HepG2 (cell line): ENCODE data around the gene VAV2. TPM values are rescaled to one million over a fixed set of nuclear protein-coding genes. Genes with fewer than 3 reads are reported as not detected.

Experiments used
- ATAC-seq: fragments of 200-7000 bp; cut with Tn5 transposase; 3 replicates; pipeline ENCODE4 v1.9.1; 2020; ENCODE audit warnings: mild to moderate bottlenecking, moderate library complexity
- BruUV-seq: library from RNA; stranded (reverse); fragments of 400-500 nt; replicated peaks from 2 replicates; lab custom pipeline; 2021; lab: Mats Ljungman, UMichigan
- CTCF ChIA-PET: fragments of 300-600 bp; formaldehyde crosslinking; extraction: SDS; loops from one replicate; lab custom pipeline; 2021; ENCODE audit warnings: low total read pairs, inconsistent platforms, low intra/inter-chr PET ratio; lab: Yijun Ruan, JAX
- POLR2A ChIA-PET: fragments of 350-600 bp; sonication (Branson Sonifier 250); formaldehyde crosslinking; loops from one replicate; lab custom pipeline; 2020; ENCODE audit warnings: antibody characterized with exemption, inconsistent platforms; lab: Yijun Ruan, JAX
- DNase-seq: peaks from one replicate; pipeline ENCODE4 v3.0.0-alpha.2; 2015; ENCODE audit warnings: low spot score
- FAIRE-seq: peaks from 3 replicates; lab custom pipeline; 2011; peaks lifted over from hg19 to GRCh38; lab: Jason Lieb, UNC
- H2AFZ ChIP-seq: one replicate; pipeline ENCODE4 v1.6.1; 2011; ENCODE audit warnings: low read length, inconsistent platforms
- H3K27ac ChIP-seq: fragments of 300-600 bp; 3 replicates; pipeline ENCODE4 v1.8.0; 2011; ENCODE audit warnings: mixed run types, mild to moderate bottlenecking, mixed read lengths, low read length, inconsistent platforms; ENCODE audit not compliant: insufficient read depth; ENCODE audit errors: extremely low read length
- H3K27me3 ChIP-seq, 2 experiments: fragments of 200-600 bp in 1 of 2; 2 replicates in 1 of 2; 3 replicates in 1 of 2; pipeline versions ENCODE4 v1.6.0 to v1.8.0; 2011; ENCODE audit warnings: low read length in 2 of 2, mild to moderate bottlenecking in 2 of 2, moderate library complexity in 2 of 2, inconsistent platforms in 1 of 2; ENCODE audit not compliant: insufficient read depth in 2 of 2, control insufficient read depth in 1 of 2
- H3K36me3 ChIP-seq, 2 experiments: fragments of 200-600 bp in 1 of 2; replicated peaks in 1 of 2; 2 replicates in 1 of 2; 3 replicates in 1 of 2; pipeline versions ENCODE4 v1.5.1 to v1.8.0; 2011; ENCODE audit warnings: low read length in 2 of 2, inconsistent platforms in 1 of 2; ENCODE audit not compliant: insufficient read depth in 2 of 2, control insufficient read depth in 1 of 2
- H3K4me1 ChIP-seq: 2 replicates; pipeline ENCODE4 v1.5.1; 2012; ENCODE audit warnings: low read length, inconsistent platforms; ENCODE audit not compliant: insufficient read depth
- H3K4me2 ChIP-seq: 2 replicates; pipeline ENCODE4 v1.6.0; 2011; ENCODE audit warnings: low read depth, low read length, inconsistent platforms
- H3K4me3 ChIP-seq, 3 experiments: fragments of 200-600 bp in 1 of 3; sonication (generic), shearing (Covaris generic) in 1 of 3; replicated peaks in 1 of 3; 2 replicates each; pipeline ENCODE4 v1.5.1; 2011 to 2016; ENCODE audit warnings: low read length in 3 of 3, inconsistent platforms in 2 of 3, low read depth in 2 of 3, mild to moderate bottlenecking in 2 of 3, control low read depth in 1 of 3, mixed read lengths in 1 of 3; ENCODE audit not compliant: insufficient read depth in 1 of 3
- H3K79me2 ChIP-seq: one replicate; pipeline ENCODE4 v1.6.1; 2011; ENCODE audit warnings: low read length, inconsistent platforms; ENCODE audit not compliant: insufficient read depth
- H3K9ac ChIP-seq: 2 replicates; pipeline ENCODE4 v1.6.0; 2011; ENCODE audit warnings: mild to moderate bottlenecking, low read depth, low read length, inconsistent platforms; ENCODE audit not compliant: insufficient read depth
- H3K9me3 ChIP-seq: 2 replicates; pipeline ENCODE4 v1.5.1; 2012; ENCODE audit warnings: mild to moderate bottlenecking, low read length
- H4K20me1 ChIP-seq: 2 replicates; pipeline ENCODE4 v1.6.0; 2011; ENCODE audit warnings: inconsistent platforms, mild to moderate bottlenecking, low read length, moderate library complexity; ENCODE audit not compliant: insufficient read depth
- ARID2 ChIP-seq: sonication (generic); formaldehyde crosslinking; IDR thresholded peaks from 2 replicates; pipeline ENCODE4 v1.8.1; 2022; ENCODE audit warnings: mild to moderate bottlenecking, missing genetic modification reagents, borderline replicate concordance
- CC2D1A ChIP-seq: sonication (generic); formaldehyde crosslinking; IDR thresholded peaks from 2 replicates; pipeline ENCODE4 v1.8.1; 2023; ENCODE audit warnings: mild to moderate bottlenecking, missing genetic modification reagents
- GLI4 ChIP-seq: sonication (generic); formaldehyde crosslinking; IDR thresholded peaks from 2 replicates; pipeline ENCODE4 v1.5.1; 2020; ENCODE audit warnings: missing genetic modification reagents, mild to moderate bottlenecking, moderate library complexity, borderline replicate concordance
- SIX1 ChIP-seq: sonication (generic); formaldehyde crosslinking; IDR thresholded peaks from 2 replicates; pipeline ENCODE4 v1.4.0; 2020; ENCODE audit warnings: missing genetic modification reagents, borderline replicate concordance
- ZNF12 ChIP-seq: sonication (generic); formaldehyde crosslinking; IDR thresholded peaks from 2 replicates; pipeline ENCODE4 v1.5.0; 2020; ENCODE audit warnings: missing genetic modification reagents
- ZNF569 ChIP-seq: sonication (generic); formaldehyde crosslinking; IDR thresholded peaks from 2 replicates; pipeline ENCODE4 v1.5.0; 2020; ENCODE audit warnings: mild to moderate bottlenecking, missing genetic modification reagents, moderate library complexity, borderline replicate concordance
- WGBS: methylation state at CpG from one replicate; pipeline ENCODE4 v1.1.6; 2017; ENCODE audit warnings: low lambda C conversion rate; 5-methylcytosine and 5-hydroxymethylcytosine counted together
- in situ Hi-C: cut with HindIII; loops from 2 replicates; pipeline ENCODE4 v1.10.0; 2017; ENCODE audit warnings: low pct_unique_long_range_greater_than_20kb; ENCODE audit not compliant: extremely low pct_ligation_motif_present
- intact Hi-C: fragments of 100-400 bp; cut with micrococcal nuclease; formaldehyde crosslinking; loops from one replicate; pipeline ENCODE4 v1.10.0; 2022; ENCODE audit not compliant: unreplicated experiment
- polyA plus RNA-seq, 8 experiments: library from polyadenylated mRNA; depleted of rRNA in 3 of 8; stranded (reverse) in 7 of 8; unstranded in 1 of 8; fragments of >200 nt; fragmentation: Illumina TruSeq in 4 of 8; extraction: Trizol in 4 of 8; gene quantifications; 2 replicates each; pipeline versions ENCODE4 v1.2.1 to v1.2.3, GENCODE V29; 2011 to 2016; ENCODE audit warnings: low read depth in 4 of 8, missing spikeins in 1 of 8, mixed read lengths in 1 of 8; ENCODE audit not compliant: insufficient read depth in 1 of 8
- total RNA-seq, 5 experiments: library from RNA; depleted of rRNA; stranded (reverse); fragments of >200 nt; fragmentation: Illumina TruSeq; extraction: Trizol; gene quantifications; 2 replicates each; pipeline ENCODE4 v1.2.3, GENCODE V29; 2016; ENCODE audit warnings: low read depth in 1 of 5
- TF ChIP-seq, protein P1 (sequence below): sonication (generic); formaldehyde crosslinking; IDR thresholded peaks from 2 replicates; pipeline ENCODE4 v1.8.1; 2023; ENCODE audit warnings: missing genetic modification reagents, mild to moderate bottlenecking, borderline replicate concordance
- TF ChIP-seq, protein P2 (sequence below), 2 experiments: fragments of 450-650 bp in 1 of 2; sonication (generic) in 1 of 2; formaldehyde crosslinking; IDR thresholded peaks; 2 replicates each; pipeline versions ENCODE4 v1.5.0 to v1.8.0; 2020 to 2022; ENCODE audit warnings: mild to moderate bottlenecking in 1 of 2, missing genetic modification reagents in 1 of 2
- TF ChIP-seq, protein P3 (sequence below): sonication (generic); formaldehyde crosslinking; IDR thresholded peaks from 2 replicates; pipeline ENCODE4 v1.4.0; 2020; ENCODE audit warnings: mild to moderate bottlenecking, missing genetic modification reagents
- TF ChIP-seq, protein P4 (sequence below): fragments of 450-650 bp; IDR thresholded peaks from 2 replicates; pipeline ENCODE4 v1.6.1; 2016
- TF ChIP-seq, protein P5 (sequence below): sonication (generic); formaldehyde crosslinking; IDR thresholded peaks from 2 replicates; pipeline ENCODE4 v1.4.0; 2020; ENCODE audit warnings: missing genetic modification reagents

Gene VAV2
- total and polyA plus RNA-seq, 2 of the 13 experiments (the other 11 are each of a cell fraction or from before 2014, with no cell fraction given), result 22.5 to 22.9 TPM

DNA sequence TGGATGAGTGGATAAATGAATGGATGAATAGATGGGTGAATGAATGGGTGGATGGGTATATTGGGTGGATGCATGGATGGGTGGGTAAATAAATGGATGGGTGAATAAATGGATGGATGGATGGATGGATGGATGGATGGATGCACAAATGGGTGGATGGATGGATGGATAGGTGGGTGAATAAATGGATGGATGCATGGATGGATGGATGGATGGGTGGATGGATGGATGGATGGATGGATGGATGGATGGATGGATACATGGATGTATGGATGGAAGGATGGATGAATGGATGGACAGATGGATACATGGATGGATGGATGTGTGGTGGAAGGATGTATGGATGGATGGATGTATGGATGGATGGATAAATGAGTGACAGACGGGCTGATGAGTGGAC is 140.4 kb downstream of the VAV2 start:
- ChIA-PET POLR2A (no interaction called here), CTCF (no interaction called here)
- Histone ChIP-seq H3K4me2 (no peak overlapping the region), H3K36me3 (peaks cover 11 to 47% of the 10 kb centered on the region in 2 experiments; a peak in 4 of 5 replicates), H3K9ac (no peak overlapping the region), H3K9me3 (no peaks in the 10 kb centered on the region), H4K20me1 (peaks cover 44% of the 10 kb centered on the region; the same call in 1 of the 2 replicates), H2AFZ (no peak overlapping the region), H3K27ac (no peak overlapping the region), H3K4me3 (no peak overlapping the region), H3K4me1 (peaks cover 19% of the 10 kb centered on the region), H3K79me2 (peaks cover 18% of the 10 kb centered on the region), H3K27me3 (no peaks in the 10 kb centered on the region)
- intact Hi-C loops (no loop called here), in situ Hi-C loops (no loop called here)
- FAIRE-seq (no peak), DNase-seq (no peak), ATAC-seq (no peak)
- BruUV-seq, result no TSS peak
- TF ChIP-seq, protein P1, sequence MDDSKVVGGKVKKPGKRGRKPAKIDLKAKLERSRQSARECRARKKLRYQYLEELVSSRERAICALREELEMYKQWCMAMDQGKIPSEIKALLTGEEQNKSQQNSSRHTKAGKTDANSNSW (CRISPR knock-in tag), result no peak
- TF ChIP-seq, protein P2, sequence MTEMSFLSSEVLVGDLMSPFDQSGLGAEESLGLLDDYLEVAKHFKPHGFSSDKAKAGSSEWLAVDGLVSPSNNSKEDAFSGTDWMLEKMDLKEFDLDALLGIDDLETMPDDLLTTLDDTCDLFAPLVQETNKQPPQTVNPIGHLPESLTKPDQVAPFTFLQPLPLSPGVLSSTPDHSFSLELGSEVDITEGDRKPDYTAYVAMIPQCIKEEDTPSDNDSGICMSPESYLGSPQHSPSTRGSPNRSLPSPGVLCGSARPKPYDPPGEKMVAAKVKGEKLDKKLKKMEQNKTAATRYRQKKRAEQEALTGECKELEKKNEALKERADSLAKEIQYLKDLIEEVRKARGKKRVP (CRISPR knock-in tag; IDR thresholded peaks at IDR 0.05), result no peak
- TF ChIP-seq GLI4, result no peak
- no peak for TF ChIP-seq ZNF569 (CRISPR knock-in tag)
- TF ChIP-seq CC2D1A (CRISPR knock-in tag), result no peak
- TF ChIP-seq ZNF12, result no peak
- 100% methylated on average over 1 of the region's 1 CpG for WGBS

DNA sequence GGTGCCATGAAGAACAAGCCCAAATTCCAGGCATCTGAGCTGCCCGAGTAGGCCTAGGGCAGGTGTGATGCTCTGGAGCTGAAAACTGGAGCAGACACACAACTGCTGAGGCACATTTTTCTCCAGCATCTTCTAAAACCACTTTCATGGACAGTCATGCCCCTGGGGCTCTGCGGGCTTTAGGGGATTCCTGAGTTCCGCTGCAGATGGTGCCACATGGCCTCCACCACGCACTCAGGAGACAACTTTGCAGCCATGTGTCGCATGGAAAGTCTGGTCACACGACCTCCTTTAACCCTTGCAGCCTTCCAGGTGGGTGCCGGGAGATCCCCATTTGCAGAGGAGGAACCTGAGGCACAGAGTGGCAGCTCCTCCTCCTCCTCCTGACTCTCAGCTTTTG is 141.2 kb downstream of the VAV2 start:
- Histone ChIP-seq H3K4me1 (peaks cover 11% of the 10 kb centered on the region), H3K79me2 (peaks cover 18% of the 10 kb centered on the region), H3K4me2 (no peak overlapping the region), H3K9ac (no peak overlapping the region), H4K20me1 (peaks cover 44% of the 10 kb centered on the region; the same call in 1 of the 2 replicates), H3K9me3 (no peaks in the 10 kb centered on the region), H3K27me3 (no peaks in the 10 kb centered on the region), H3K4me3 (no peak overlapping the region), H3K36me3 (peaks cover 11 to 46% of the 10 kb centered on the region in 2 experiments; a peak in 4 of 5 replicates), H3K27ac (no peak overlapping the region), H2AFZ (no peak overlapping the region)
- FAIRE-seq, result no peak
- no TSS peak for BruUV-seq
- DNase-seq, result no peak
- ChIA-PET CTCF (no interaction called here), POLR2A (no interaction called here)
- in situ Hi-C loops, result no loop called here
- intact Hi-C loops, result no loop called here
- ATAC-seq, result no peak
- WGBS, result 98% methylated on average over 7 of the region's 7 CpGs
- no peak for TF ChIP-seq SIX1 (CRISPR knock-in tag)
- TF ChIP-seq, protein P3, sequence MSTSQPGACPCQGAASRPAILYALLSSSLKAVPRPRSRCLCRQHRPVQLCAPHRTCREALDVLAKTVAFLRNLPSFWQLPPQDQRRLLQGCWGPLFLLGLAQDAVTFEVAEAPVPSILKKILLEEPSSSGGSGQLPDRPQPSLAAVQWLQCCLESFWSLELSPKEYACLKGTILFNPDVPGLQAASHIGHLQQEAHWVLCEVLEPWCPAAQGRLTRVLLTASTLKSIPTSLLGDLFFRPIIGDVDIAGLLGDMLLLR (CRISPR knock-in tag), result no peak
- TF ChIP-seq ARID2 (CRISPR knock-in tag), result no peak
- TF ChIP-seq, protein P4, sequence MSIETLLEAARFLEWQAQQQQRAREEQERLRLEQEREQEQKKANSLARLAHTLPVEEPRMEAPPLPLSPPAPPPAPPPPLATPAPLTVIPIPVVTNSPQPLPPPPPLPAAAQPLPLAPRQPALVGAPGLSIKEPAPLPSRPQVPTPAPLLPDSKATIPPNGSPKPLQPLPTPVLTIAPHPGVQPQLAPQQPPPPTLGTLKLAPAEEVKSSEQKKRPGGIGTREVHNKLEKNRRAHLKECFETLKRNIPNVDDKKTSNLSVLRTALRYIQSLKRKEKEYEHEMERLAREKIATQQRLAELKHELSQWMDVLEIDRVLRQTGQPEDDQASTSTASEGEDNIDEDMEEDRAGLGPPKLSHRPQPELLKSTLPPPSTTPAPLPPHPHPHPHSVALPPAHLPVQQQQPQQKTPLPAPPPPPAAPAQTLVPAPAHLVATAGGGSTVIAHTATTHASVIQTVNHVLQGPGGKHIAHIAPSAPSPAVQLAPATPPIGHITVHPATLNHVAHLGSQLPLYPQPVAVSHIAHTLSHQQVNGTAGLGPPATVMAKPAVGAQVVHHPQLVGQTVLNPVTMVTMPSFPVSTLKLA, result 0 out of 2 replicates have a peak, but pooled peaks have one; percentile 20
- TF ChIP-seq, protein P5, sequence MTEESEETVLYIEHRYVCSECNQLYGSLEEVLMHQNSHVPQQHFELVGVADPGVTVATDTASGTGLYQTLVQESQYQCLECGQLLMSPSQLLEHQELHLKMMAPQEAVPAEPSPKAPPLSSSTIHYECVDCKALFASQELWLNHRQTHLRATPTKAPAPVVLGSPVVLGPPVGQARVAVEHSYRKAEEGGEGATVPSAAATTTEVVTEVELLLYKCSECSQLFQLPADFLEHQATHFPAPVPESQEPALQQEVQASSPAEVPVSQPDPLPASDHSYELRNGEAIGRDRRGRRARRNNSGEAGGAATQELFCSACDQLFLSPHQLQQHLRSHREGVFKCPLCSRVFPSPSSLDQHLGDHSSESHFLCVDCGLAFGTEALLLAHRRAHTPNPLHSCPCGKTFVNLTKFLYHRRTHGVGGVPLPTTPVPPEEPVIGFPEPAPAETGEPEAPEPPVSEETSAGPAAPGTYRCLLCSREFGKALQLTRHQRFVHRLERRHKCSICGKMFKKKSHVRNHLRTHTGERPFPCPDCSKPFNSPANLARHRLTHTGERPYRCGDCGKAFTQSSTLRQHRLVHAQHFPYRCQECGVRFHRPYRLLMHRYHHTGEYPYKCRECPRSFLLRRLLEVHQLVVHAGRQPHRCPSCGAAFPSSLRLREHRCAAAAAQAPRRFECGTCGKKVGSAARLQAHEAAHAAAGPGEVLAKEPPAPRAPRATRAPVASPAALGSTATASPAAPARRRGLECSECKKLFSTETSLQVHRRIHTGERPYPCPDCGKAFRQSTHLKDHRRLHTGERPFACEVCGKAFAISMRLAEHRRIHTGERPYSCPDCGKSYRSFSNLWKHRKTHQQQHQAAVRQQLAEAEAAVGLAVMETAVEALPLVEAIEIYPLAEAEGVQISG, result no peak
